Measurements from ENCODE around the gene ARMH1. TPM values are rescaled to one million over a fixed set of nuclear protein-coding genes. Genes with fewer than 3 reads are reported as not detected.

The ARMH1 gene
- total RNA-seq, 2 experiments from 2014 or later: 20.8 to 21.2 TPM

DNA sequence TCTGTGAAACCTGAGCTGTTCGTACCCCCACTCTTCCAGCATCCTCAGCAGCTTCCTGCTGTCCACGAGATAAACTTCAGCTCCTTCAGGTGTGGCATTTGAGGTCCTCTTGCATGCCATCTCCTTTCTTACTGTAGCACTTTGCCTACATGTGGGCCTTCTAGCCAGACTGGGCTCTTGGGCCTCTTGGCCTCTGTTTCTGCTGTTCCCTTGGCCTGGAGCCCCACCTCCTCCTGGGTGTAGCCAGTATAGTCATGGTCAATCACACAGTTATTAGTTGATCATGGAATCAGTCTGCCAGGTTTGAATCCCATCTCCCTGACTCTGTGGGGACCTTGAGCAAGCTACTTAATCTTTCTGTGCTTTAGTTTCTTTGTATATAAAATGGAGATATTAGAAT lies 26.6 kb upstream of the ARMH1 start:
- Mint-ChIP-seq H3K9me3 (no peaks in the 10 kb centered on the region), H3K4me3 (no peak overlapping the region), H3K36me3 (ENCODE audit: low read depth) (peaks cover 38% of the 10 kb centered on the region), H3K27me3 (no peaks in the 10 kb centered on the region), H3K27ac (no peak overlapping the region), H3K4me1 (no peaks in the 10 kb centered on the region)
- CTCF ChIA-PET: interaction anchor here (0.6 to 1.8 kb wide), 5 partner anchors 9 to 393 kb away, joined by 3 to 4 read pairs (median 4); partner anchors contain the start of genes ARMH1 and TMEM53
- POLR2A ChIA-PET: interaction anchor here (0.7 to 3.7 kb wide), 3 partner anchors 9 to 16 kb away, joined by 3 to 25 read pairs (median 8); no protein-coding TSS in a partner anchor
- DNase-seq: no peak

DNA sequence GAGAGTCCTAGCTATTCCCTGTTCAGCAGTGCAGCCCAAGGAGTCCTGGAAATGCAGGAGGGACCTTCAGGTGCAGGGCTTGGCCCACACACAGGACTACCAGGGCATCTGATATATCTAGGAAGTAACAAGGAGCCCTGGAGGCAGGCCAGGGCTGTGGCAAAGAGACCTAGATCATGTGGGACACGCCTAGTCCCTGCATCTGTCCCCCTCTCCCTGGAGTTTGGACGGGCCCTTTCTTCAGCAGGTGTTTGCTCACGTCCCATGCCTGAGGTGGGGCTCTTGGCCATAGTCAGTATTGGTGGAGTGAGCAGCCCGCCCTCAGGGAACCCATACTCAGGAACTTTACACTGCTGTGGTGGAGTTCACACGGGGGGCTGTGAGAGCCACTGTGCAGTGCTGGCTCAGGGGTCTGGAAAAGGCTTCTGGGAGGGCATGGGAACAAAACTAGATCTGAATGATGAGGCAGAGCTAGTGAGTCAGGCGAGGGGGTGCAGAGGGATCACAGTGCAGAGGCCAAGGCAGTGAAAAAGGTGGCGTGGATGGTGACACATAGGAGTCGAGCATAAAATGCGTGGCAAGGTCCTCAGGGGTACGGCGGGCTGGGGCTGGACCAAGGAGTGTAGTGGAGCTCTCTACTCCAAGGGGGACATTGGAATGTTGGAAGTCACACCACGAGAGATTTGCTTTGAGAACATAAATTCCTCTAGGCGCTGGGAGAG lies 25.8 kb upstream of the ARMH1 start:
- no peak overlapping the region for H3K4me3 Mint-ChIP-seq
- H3K4me1 Mint-ChIP-seq: no peaks in the 10 kb centered on the region
- ChIA-PET POLR2A (interaction anchor here (1.2 kb wide), 1 partner anchor 10 kb away, joined by 8 read pairs; no protein-coding TSS in a partner anchor), CTCF (interaction anchor here (0.6 to 4.9 kb wide), 5 partner anchors 8 to 430 kb away, joined by 3 to 65 read pairs (median 4); partner anchors contain the start of genes ARMH1 and TMEM53)
- H3K36me3 Mint-ChIP-seq (ENCODE audit: low read depth): peaks cover 35% of the 10 kb centered on the region
- H3K9me3 Mint-ChIP-seq: no peaks in the 10 kb centered on the region
- DNase-seq: no peak
- no peak overlapping the region for H3K27ac Mint-ChIP-seq
- no peaks in the 10 kb centered on the region for H3K27me3 Mint-ChIP-seq

DNA sequence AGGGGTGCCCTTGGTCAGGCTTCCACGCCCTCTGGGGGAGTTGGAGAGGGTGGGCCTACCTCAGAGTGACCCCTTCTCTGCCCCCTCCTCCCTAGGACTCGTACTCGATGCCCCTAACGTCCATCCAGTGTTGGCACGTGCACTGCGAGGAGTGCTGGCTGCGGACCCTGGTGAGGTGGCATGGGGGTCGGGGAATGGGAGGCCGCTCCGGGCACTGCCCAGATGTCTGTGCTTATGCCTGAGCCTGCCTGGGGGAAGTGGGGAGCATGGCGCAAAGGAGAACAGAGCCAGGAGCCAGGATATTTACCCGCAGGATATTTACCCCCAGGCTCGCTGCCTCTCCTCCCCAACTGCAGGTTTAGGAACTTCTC lies 24.7 kb upstream of the ARMH1 start:
- peaks cover 26% of the 10 kb centered on the region for H3K36me3 Mint-ChIP-seq (ENCODE audit: low read depth)
- DNase-seq: no peak
- CTCF ChIA-PET: interaction anchor here (4.0 to 4.9 kb wide), 2 partner anchors 13 to 18 kb away, joined by 35 to 65 read pairs; no protein-coding TSS in a partner anchor
- H3K9me3 Mint-ChIP-seq: no peaks in the 10 kb centered on the region
- no peak overlapping the region for H3K27ac Mint-ChIP-seq
- H3K4me3 Mint-ChIP-seq: no peak overlapping the region
- H3K27me3 Mint-ChIP-seq: no peaks in the 10 kb centered on the region
- POLR2A ChIA-PET: no interaction called here
- no peaks in the 10 kb centered on the region for H3K4me1 Mint-ChIP-seq

DNA sequence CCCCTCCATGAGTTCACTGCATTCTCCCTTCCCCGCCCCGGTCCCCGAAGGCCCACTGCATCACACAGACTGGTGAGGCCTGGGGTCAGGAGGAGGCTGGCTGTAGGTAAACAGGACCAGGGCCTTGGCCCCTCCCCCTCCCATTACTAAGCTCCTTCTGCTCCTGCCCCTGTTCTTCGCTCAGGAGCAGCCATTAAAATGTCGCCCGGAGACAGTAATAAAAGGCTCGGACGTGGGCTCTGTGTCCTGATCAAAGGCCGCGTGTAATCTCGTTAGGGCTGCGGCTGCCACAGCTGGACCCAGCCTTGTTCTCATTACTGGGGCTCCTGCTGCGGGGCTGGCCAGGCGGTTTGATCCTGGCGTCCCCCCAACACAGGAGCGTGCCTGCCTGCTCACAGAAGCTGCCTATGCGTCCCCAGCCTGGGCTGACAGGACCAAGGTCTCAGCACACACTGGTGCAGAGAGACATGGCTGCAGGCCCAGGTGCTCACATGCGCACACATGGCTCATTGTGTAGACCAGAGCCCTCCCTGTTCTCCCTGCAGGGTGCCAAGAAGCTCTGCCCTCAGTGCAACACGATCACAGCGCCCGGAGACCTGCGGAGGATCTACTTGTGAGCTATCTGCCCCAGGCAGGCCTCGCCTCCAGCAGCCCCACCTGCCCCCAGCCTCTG lies 24.2 kb upstream of the ARMH1 start:
- Mint-ChIP-seq H3K9me3 (no peaks in the 10 kb centered on the region), H3K4me1 (no peaks in the 10 kb centered on the region), H3K27ac (no peak overlapping the region), H3K36me3 (ENCODE audit: low read depth) (peaks cover 22% of the 10 kb centered on the region), H3K27me3 (no peaks in the 10 kb centered on the region), H3K4me3 (no peak overlapping the region)
- CTCF ChIA-PET: interaction anchor here (3.3 to 4.9 kb wide), 3 partner anchors 12 to 78 kb away, joined by 35 to 65 read pairs (median 42); no protein-coding TSS in a partner anchor
- POLR2A ChIA-PET: interaction anchor here (3.7 kb wide), 1 partner anchor 18 kb away, joined by 52 read pairs; no protein-coding TSS in a partner anchor
- DNase-seq: no peak

DNA sequence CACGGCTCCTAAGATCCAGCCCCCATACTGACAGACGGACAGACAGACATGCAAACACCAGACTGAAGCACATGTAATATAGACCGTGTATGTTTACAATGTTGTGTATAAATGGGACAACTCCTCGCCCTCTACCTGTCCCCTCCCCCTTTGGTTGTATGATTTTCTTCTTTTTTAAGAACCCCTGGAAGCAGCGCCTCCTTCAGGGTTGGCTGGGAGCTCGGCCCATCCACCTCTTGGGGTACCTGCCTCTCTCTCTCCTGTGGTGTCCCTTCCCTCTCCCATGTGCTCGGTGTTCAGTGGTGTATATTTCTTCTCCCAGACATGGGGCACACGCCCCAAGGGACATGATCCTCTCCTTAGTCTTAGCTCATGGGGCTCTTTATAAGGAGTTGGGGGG lies 23.4 kb upstream of the ARMH1 start:
- no peak overlapping the region for H3K4me3 Mint-ChIP-seq

DNA sequence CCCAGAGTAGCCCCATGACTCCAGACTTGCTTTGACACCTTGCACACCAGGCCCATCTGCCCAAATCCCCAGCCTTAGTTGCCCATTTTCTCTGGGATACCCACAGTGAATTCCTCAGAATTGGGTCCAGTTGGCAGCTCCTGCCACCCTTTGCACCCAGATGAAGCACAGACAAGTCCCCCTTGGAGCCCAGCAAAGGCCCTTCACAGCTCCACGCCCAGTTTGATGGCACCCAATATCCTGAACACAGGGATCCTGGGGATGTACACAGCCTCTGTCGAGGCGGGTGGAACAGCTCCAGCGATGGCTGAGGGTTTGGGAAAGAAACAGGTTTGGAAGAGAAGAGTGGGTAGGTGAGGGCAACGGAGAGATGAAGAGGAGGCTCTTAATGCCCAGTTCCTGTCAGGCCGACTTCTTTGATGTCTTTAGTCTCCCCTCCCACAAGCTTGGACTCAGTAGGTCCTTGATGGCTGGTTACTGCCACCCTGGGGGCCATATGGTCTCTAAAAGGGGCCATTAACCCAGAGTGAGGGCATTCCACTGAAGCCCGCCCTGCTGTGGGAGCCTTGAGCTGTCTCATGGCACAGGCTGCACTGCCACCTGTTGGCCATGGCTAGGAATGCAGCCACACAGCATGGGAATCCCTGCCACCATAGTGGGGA lies 21.9 kb upstream of the ARMH1 start:
- no peaks in the 10 kb centered on the region for H3K27me3 Mint-ChIP-seq
- CTCF ChIA-PET: interaction anchor here (0.8 to 4.9 kb wide), 27 partner anchors 10 to 440 kb away, joined by 3 to 65 read pairs (median 5); partner anchors contain the start of genes ARMH1, DMAP1 and TMEM53
- H3K36me3 Mint-ChIP-seq (ENCODE audit: low read depth): peaks cover 22% of the 10 kb centered on the region
- no peaks in the 10 kb centered on the region for H3K9me3 Mint-ChIP-seq
- H3K27ac Mint-ChIP-seq: no peak overlapping the region
- DNase-seq: peak; percentile 77
- POLR2A ChIA-PET: interaction anchor here (0.8 to 3.7 kb wide), 9 partner anchors 10 to 80 kb away, joined by 3 to 52 read pairs (median 5); partner anchors contain the start of gene RNU5D-1
- no peak overlapping the region for H3K4me3 Mint-ChIP-seq
- H3K4me1 Mint-ChIP-seq: no peaks in the 10 kb centered on the region

More for the DNA sequence above, 23.4 kb upstream of the ARMH1 start:
- Mint-ChIP-seq H3K27ac (no peak overlapping the region), H3K9me3 (no peaks in the 10 kb centered on the region), H3K36me3 (ENCODE audit: low read depth) (peaks cover 22% of the 10 kb centered on the region), H3K4me1 (no peaks in the 10 kb centered on the region), H3K27me3 (no peaks in the 10 kb centered on the region)
- POLR2A ChIA-PET: interaction anchor here (2.5 to 3.7 kb wide), 3 partner anchors 9 to 70 kb away, joined by 12 to 52 read pairs (median 13); no protein-coding TSS in a partner anchor
- CTCF ChIA-PET: interaction anchor here (0.6 to 4.9 kb wide), 7 partner anchors 11 to 142 kb away, joined by 3 to 65 read pairs (median 35); partner anchors contain the start of genes ARMH1 and TMEM53
- no peak for DNase-seq

DNA sequence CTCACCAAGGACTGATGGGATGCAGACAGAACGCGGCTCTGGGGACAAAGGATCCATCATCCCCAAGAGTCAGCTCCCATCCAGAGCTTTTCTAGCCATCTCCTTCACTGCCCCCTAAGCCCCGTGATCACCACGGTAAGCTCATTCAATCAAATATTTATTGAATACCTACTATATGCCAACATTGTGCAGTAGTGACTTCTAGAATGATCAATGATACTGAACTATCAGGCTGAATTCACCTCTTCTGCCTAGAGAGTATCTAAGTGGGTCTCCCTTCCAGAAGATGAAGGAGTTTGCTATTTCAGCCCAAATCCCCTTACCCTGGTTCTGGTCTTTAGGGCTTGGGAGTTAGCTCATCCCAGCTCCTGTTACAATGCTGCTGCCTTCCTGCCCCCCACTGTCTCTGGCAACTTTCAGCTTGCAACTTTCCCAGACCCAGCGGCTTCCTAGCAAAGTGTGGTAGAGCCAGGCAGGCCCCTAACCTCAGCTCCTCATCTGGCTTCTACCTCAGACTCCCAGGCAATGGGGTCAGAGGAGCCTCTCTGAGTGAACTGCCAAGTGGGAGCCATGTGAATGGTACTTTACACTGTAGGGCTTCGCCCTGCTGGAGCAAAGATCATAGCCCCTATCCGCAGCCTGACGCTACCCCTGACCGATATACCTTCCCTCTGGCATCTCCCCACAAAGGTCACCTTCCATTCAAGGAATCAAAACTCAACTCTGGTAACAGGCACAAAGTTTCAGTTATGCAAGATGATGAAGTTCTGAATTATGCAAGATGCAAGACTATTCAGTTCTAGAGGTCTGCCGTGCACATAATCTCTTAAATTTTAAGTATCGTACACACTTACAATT lies 21.2 kb upstream of the ARMH1 start:
- H3K27ac Mint-ChIP-seq: no peak overlapping the region
- ChIA-PET POLR2A (interaction anchor here (0.8 to 3.7 kb wide), 6 partner anchors 9 to 81 kb away, joined by 3 to 52 read pairs (median 12); partner anchors contain the start of gene RNU5D-1), CTCF (interaction anchor here (0.8 to 4.9 kb wide), 26 partner anchors 9 to 440 kb away, joined by 3 to 65 read pairs (median 5); partner anchors contain the start of genes ARMH1, DMAP1 and TMEM53)
- no peaks in the 10 kb centered on the region for H3K4me1 Mint-ChIP-seq
- no peak for DNase-seq
- no peak overlapping the region for H3K4me3 Mint-ChIP-seq
- H3K27me3 Mint-ChIP-seq: no peaks in the 10 kb centered on the region
- peaks cover 17% of the 10 kb centered on the region for H3K36me3 Mint-ChIP-seq (ENCODE audit: low read depth)
- H3K9me3 Mint-ChIP-seq: no peaks in the 10 kb centered on the region

DNA sequence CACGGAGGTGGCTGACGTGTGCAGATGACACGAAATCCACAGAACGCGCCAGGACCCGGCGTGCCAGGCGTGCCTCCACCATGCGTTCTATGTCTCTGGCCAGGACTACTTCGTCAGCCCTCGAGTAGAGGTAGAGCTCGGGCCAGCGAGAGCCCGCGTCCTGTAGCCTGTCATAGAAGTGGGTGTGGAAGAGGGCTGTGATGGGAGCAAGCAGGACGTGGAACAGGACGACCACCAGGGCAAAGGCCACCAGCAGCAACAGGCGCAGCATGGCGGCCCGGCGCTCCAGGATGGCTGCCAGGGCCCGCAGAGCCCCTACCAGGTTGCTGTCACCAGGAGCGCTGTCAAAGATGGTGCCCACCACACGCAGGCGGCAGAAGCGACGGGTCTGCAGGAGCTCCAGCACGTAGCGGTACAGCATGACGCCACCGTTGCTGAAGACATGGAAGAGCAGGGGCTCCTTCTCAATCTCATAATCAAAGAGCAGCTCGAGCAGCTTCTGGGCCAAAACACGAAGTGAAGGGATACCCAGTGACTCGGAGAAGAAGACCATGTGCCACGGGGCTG lies 19.8 kb upstream of the ARMH1 start:
- H3K9me3 Mint-ChIP-seq: no peaks in the 10 kb centered on the region
- ChIA-PET CTCF (interaction anchor here (0.6 to 0.8 kb wide), 3 partner anchors 30 to 437 kb away, joined by 3 to 4 read pairs (median 3); no protein-coding TSS in a partner anchor), POLR2A (interaction anchor here (1.5 kb wide), 1 partner anchor 22 kb away, joined by 5 read pairs; no protein-coding TSS in a partner anchor)
- no peak for DNase-seq
- no peaks in the 10 kb centered on the region for H3K4me1 Mint-ChIP-seq
- H3K36me3 Mint-ChIP-seq (ENCODE audit: low read depth): peaks cover 8% of the 10 kb centered on the region
- no peak overlapping the region for H3K27ac Mint-ChIP-seq
- no peaks in the 10 kb centered on the region for H3K27me3 Mint-ChIP-seq
- no peak overlapping the region for H3K4me3 Mint-ChIP-seq

DNA sequence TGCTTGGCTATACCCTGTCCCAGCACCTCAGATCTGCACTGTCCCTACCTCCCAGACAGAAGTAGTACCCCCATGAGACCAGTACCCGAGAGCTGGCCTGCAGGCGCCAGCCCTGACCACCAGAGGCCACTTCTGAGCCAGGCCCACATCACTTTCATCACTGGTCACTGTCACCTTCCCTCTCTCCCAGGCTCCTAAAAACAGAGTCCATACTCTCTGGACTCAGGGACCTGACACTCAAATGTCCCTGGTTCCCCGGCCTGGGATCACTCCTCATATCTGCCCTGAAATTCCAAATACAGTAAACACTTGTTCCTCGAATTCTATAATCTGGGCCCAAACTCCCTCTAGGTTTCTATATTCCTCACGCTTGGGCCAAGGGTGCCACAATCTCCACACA lies 18.9 kb upstream of the ARMH1 start:
- no peak for DNase-seq
- Mint-ChIP-seq H3K36me3 (ENCODE audit: low read depth) (peaks cover 6% of the 10 kb centered on the region), H3K4me3 (no peak overlapping the region), H3K27ac (no peak overlapping the region), H3K9me3 (no peaks in the 10 kb centered on the region), H3K4me1 (no peaks in the 10 kb centered on the region), H3K27me3 (no peaks in the 10 kb centered on the region)
- ChIA-PET CTCF (interaction anchor here (0.8 to 1.2 kb wide), 2 partner anchors 41 to 265 kb away, joined by 3 read pairs; no protein-coding TSS in a partner anchor), POLR2A (interaction anchor here (1.5 kb wide), 1 partner anchor 23 kb away, joined by 5 read pairs; no protein-coding TSS in a partner anchor)

DNA sequence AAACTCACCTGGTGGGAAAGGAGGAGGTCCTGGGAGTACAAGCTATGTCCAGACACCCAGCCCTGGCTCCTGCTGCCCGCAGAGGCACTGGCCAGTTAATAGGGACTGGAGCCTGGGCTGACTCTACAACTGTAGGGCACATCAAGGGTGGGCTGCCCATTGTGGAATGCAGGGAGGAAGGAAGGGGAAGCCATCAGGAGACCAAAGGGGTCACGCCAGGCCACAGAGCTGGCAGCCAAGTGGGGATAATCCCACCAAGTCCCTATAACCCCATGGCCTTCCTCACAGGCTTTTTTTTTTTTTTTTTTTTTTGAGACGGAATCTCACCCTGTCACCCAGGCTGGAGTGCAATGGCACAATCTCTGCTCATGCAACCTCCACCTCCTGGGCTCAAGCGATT lies 14.9 kb upstream of the ARMH1 start:
- POLR2A ChIA-PET: no interaction called here

DNA sequence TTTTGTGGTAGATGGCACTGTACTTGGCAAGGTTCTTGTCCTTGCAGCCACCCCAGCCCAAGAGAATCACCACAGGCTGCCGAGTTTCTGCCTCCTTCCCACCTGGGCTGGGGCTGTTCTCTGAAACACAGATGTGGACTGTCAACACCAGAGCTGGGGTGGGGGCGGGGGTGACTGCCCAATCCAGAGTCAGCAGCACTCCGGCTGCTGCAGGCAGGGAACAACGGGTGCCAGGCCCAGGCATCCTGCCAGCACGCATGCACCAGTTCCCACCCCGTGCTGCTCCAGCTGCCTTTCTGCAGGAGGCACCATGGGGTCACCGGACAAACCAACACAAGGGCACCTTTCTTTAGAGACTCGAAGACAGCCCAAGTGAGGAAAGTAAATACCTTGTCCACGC lies 14.3 kb upstream of the ARMH1 start:
- H3K27ac Mint-ChIP-seq: no peak overlapping the region
- no peaks in the 10 kb centered on the region for H3K36me3 Mint-ChIP-seq (ENCODE audit: low read depth)
- ChIA-PET CTCF (interaction anchor here (0.7 to 5.6 kb wide), 3 partner anchors 8 to 421 kb away, joined by 3 to 35 read pairs (median 5); no protein-coding TSS in a partner anchor), POLR2A (no interaction called here)
- no peak for DNase-seq
- no peaks in the 10 kb centered on the region for H3K9me3 Mint-ChIP-seq
- no peak overlapping the region for H3K4me3 Mint-ChIP-seq
- no peaks in the 10 kb centered on the region for H3K27me3 Mint-ChIP-seq
- H3K4me1 Mint-ChIP-seq: peaks cover 13% of the 10 kb centered on the region

More for the DNA sequence above, 14.9 kb upstream of the ARMH1 start:
- Mint-ChIP-seq H3K4me3 (no peak overlapping the region), H3K27me3 (no peaks in the 10 kb centered on the region), H3K27ac (no peak overlapping the region), H3K36me3 (ENCODE audit: low read depth) (no peaks in the 10 kb centered on the region), H3K9me3 (no peaks in the 10 kb centered on the region), H3K4me1 (peaks cover 7% of the 10 kb centered on the region)
- DNase-seq: no peak
- CTCF ChIA-PET: interaction anchor here (0.7 to 5.6 kb wide), 4 partner anchors 8 to 853 kb away, joined by 3 to 35 read pairs (median 4); no protein-coding TSS in a partner anchor

Measured in activated CD4-positive, alpha-beta memory T cell treated with anti-CD3 and anti-CD28 coated beads, Interleukin-2, amount 10 ng/mL, durations not matched to agents 7 days and 5 days (primary cell).